Ectodermal cell (in vitro differentiated cells): Measurements from ENCODE around the gene CPNE8.

ENCODE experiments used
- H3K27ac ChIP-seq: 2 replicates; pipeline ENCODE4 v1.7.0; 2013; ENCODE audit warnings: mild to moderate bottlenecking, low read depth, low read length; ENCODE audit not compliant: insufficient read depth, poor library complexity, severe bottlenecking
- H3K27me3 ChIP-seq: 2 replicates; pipeline ENCODE4 v1.7.0; 2013; ENCODE audit warnings: mild to moderate bottlenecking, low read length; ENCODE audit not compliant: insufficient read depth, control insufficient read depth, poor library complexity, severe bottlenecking
- H3K36me3 ChIP-seq: one replicate; pipeline ENCODE4 v1.7.0; 2013; ENCODE audit warnings: low read length; ENCODE audit not compliant: control insufficient read depth, insufficient read depth
- H3K4me1 ChIP-seq: one replicate; pipeline ENCODE4 v1.7.0; 2013; ENCODE audit warnings: low read length; ENCODE audit not compliant: control insufficient read depth, insufficient read depth
- H3K4me3 ChIP-seq: 2 replicates; pipeline ENCODE4 v1.7.0; 2013; ENCODE audit warnings: low read depth, low read length, control low read depth; ENCODE audit not compliant: insufficient read depth
- H3K9me3 ChIP-seq: 2 replicates; pipeline ENCODE4 v1.7.0; 2013; ENCODE audit warnings: mild to moderate bottlenecking, low read length, moderate library complexity; ENCODE audit not compliant: control insufficient read depth
- WGBS, 2 experiments: methylation state at CpG; one replicate each; pipeline ENCODE4 v1.1.7; 2013; ENCODE audit warnings: missing lambda C conversion rate in 2 of 2; 5-methylcytosine and 5-hydroxymethylcytosine counted together

Gene CPNE8

GRCh38 chr12:38785381-38785780, 120.0 kb downstream of the CPNE8 start:
- no peaks in the 10 kb centered on the region for H3K36me3 ChIP-seq
- no peaks in the 10 kb centered on the region for H3K9me3 ChIP-seq
- 83 to 94% methylated on average over 1 of the region's 1 CpG for WGBS, 2 experiments
- no peak overlapping the region for H3K27ac ChIP-seq
- no peaks in the 10 kb centered on the region for H3K27me3 ChIP-seq
- no peak overlapping the region for H3K4me3 ChIP-seq
- no peaks in the 10 kb centered on the region for H3K4me1 ChIP-seq

DNA sequence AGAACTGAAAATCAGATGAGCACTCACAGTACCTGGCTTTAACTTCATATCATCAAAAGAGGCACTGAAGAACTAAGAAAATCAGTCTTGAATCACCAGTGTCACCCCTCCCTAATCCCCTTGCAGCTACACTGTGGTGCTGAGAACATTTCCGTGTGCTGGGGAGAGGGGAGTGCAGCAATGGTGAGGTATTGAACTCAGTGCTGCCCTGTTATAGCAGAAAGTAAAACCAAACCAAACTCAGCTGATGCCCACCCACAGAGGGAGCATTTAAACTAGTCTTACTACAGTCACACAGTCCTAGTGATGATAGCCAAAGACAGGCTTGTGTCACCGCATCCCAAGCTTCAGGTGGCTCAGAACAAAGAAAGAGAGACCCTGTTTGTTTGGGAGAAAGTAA, 122.1 kb downstream of the CPNE8 start:
- no peaks in the 10 kb centered on the region for H3K4me1 ChIP-seq
- no peaks in the 10 kb centered on the region for H3K27me3 ChIP-seq
- no peak overlapping the region for H3K27ac ChIP-seq
- no peak overlapping the region for H3K4me3 ChIP-seq
- no peaks in the 10 kb centered on the region for H3K9me3 ChIP-seq
- no peaks in the 10 kb centered on the region for H3K36me3 ChIP-seq
- 59 to 75% methylated on average over 2 of the region's 2 CpGs for WGBS, 2 experiments

GRCh38 chr12:38782359-38782758, 123.0 kb downstream of the CPNE8 start:
- no peaks in the 10 kb centered on the region for H3K27me3 ChIP-seq
- H3K36me3 ChIP-seq, result no peaks in the 10 kb centered on the region
- H3K4me3 ChIP-seq, result no peak overlapping the region
- H3K4me1 ChIP-seq, result no peaks in the 10 kb centered on the region
- no peaks in the 10 kb centered on the region for H3K9me3 ChIP-seq
- no peak overlapping the region for H3K27ac ChIP-seq

DNA sequence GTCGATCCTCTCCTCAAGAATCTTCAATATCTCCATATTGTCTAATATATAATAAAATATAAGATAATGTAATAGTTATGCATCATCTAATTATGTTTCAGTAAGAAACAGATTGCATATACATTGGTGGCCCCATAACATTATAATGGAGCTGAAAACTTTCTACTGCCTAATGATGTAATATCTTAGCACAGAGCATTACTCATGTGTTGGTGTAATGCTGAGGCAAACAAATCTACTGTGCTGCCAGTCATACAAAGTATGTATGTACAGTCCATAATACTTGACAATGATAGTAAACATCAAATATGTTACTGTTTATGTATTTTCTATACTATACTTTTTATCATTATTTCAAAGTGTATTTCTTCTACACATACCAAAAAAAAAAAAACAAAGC, 128.7 kb downstream of the CPNE8 start:
- Histone ChIP-seq H3K9me3 (no peaks in the 10 kb centered on the region), H3K4me3 (no peak overlapping the region), H3K27ac (no peak overlapping the region), H3K36me3 (no peaks in the 10 kb centered on the region), H3K4me1 (no peaks in the 10 kb centered on the region), H3K27me3 (no peaks in the 10 kb centered on the region)
- no CpG with 5 or more reads among the region's 1 CpG for WGBS, 2 experiments

DNA sequence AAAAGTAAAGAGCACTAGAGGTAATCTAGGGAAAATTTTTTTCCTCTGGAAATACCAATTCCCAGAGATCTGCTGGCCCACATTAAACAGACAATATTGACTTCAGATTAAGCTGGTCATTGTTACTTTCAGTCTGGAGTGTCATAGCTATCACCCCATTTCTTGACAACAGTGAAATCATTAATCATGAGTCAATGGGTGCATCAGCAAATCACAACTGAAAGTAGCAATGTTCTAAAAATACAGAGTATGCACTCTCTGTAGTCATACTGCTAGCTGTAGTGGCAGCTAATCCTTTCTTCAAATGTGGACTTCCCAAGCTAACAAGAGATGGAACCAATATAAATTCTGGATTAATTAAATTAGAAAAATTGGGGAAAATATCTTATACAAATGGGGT, 129.9 kb downstream of the CPNE8 start:
- Histone ChIP-seq H3K9me3 (no peaks in the 10 kb centered on the region), H3K27ac (no peak overlapping the region), H3K36me3 (no peaks in the 10 kb centered on the region), H3K4me3 (no peak overlapping the region), H3K27me3 (no peaks in the 10 kb centered on the region), H3K4me1 (no peaks in the 10 kb centered on the region)

GRCh38 chr12:38772437-38772836, 133.0 kb downstream of the CPNE8 start:
- WGBS, 2 experiments, result 100% methylated on average over 1 to 2 of the region's 2 CpGs
- Histone ChIP-seq H3K36me3 (no peaks in the 10 kb centered on the region), H3K4me1 (no peaks in the 10 kb centered on the region), H3K4me3 (no peak overlapping the region), H3K9me3 (no peaks in the 10 kb centered on the region), H3K27me3 (no peaks in the 10 kb centered on the region), H3K27ac (no peak overlapping the region)

GRCh38 chr12:38771871-38772270, 133.5 kb downstream of the CPNE8 start:
- no peaks in the 10 kb centered on the region for H3K27me3 ChIP-seq
- WGBS, 2 experiments, result 96 to 100% methylated on average over 1 of the region's 1 CpG
- no peaks in the 10 kb centered on the region for H3K9me3 ChIP-seq
- no peaks in the 10 kb centered on the region for H3K4me1 ChIP-seq
- H3K36me3 ChIP-seq, result no peaks in the 10 kb centered on the region
- H3K27ac ChIP-seq, result no peak overlapping the region
- H3K4me3 ChIP-seq, result no peak overlapping the region

GRCh38 chr12:38761636-38762342, 143.6 kb downstream of the CPNE8 start:
- Histone ChIP-seq H3K27me3 (no peaks in the 10 kb centered on the region), H3K4me1 (no peaks in the 10 kb centered on the region), H3K4me3 (no peak overlapping the region), H3K9me3 (no peaks in the 10 kb centered on the region), H3K27ac (no peak overlapping the region), H3K36me3 (no peaks in the 10 kb centered on the region)
- WGBS, 2 experiments, result 93 to 100% methylated on average over 1 to 2 of the region's 3 CpGs

- H3K4me3 ChIP-seq, result no peak overlapping the region
- H3K27me3 ChIP-seq, result no peaks in the 10 kb centered on the region
- no peaks in the 10 kb centered on the region for H3K4me1 ChIP-seq
- no peak overlapping the region for H3K27ac ChIP-seq
- WGBS, 2 experiments, result 87 to 95% methylated on average over 1 of the region's 1 CpG
- no peaks in the 10 kb centered on the region for H3K36me3 ChIP-seq
- H3K9me3 ChIP-seq, result no peaks in the 10 kb centered on the region
These were observed 144.3 kb downstream of the CPNE8 start for GRCh38 chr12:38761111-38761510.

DNA sequence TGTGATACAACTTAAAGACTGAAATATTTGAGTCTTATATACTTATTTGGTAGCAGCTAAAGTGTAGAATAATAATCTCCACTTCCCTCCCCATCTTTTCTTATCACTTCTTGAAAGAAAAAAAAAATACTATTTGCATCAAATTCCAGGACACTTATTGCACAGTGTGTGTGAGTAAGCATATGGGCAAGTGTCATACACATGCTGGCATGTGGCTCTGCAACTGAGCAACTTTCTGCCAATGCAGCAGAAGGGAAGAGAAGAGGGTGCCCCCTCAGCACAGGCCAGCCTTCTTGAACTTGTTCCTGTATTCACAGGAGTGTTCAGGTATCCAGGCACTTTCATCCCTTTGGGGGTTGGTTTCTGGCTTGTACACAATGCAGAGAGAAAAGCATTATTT, 145.8 kb downstream of the CPNE8 start:
- H3K9me3 ChIP-seq, result no peaks in the 10 kb centered on the region
- H3K27ac ChIP-seq, result no peak overlapping the region
- H3K4me1 ChIP-seq, result no peaks in the 10 kb centered on the region
- no peak overlapping the region for H3K4me3 ChIP-seq
- H3K36me3 ChIP-seq, result no peaks in the 10 kb centered on the region
- H3K27me3 ChIP-seq, result no peaks in the 10 kb centered on the region

GRCh38 chr12:38746744-38747143, 158.6 kb downstream of the CPNE8 start:
- no peaks in the 10 kb centered on the region for H3K36me3 ChIP-seq
- H3K27ac ChIP-seq, result no peak overlapping the region
- no peak overlapping the region for H3K4me3 ChIP-seq
- 82 to 94% methylated on average over 2 of the region's 2 CpGs for WGBS, 2 experiments
- H3K27me3 ChIP-seq, result no peaks in the 10 kb centered on the region
- H3K4me1 ChIP-seq, result no peaks in the 10 kb centered on the region
- H3K9me3 ChIP-seq, result no peaks in the 10 kb centered on the region
